SK-N-DZ (cell line): Measurements from ENCODE around the gene TAOK1.

Experiments
- DNase-seq: peaks from one replicate; pipeline ENCODE4 v3.0.0-alpha.2; 2015; ENCODE audit warnings: low spot score
- small RNA-seq, 2 experiments: library from RNA; depleted of rRNA; stranded (forward); fragments of <200 nt; gene quantifications; one replicate each; pipeline ENCODE3, GENCODE V24; 2014

TAOK1 gene

GRCh38 chr17:29594519-29595090, 204.4 kb downstream of the TAOK1 start:
- DNase-seq: no peak

- DNase-seq: no peak
These were observed 205.2 kb downstream of the TAOK1 start for GRCh38 chr17:29595107-29595942.

GRCh38 chr17:29595943-29596774, 206.0 kb downstream of the TAOK1 start:
- no peak for DNase-seq

- no peak for DNase-seq
These were observed 206.6 kb downstream of the TAOK1 start for GRCh38 chr17:29596811-29597210.

GRCh38 chr17:29597361-29598172, 207.4 kb downstream of the TAOK1 start:
- peak; percentile 59 for DNase-seq

Small RNA genes lying within 50 kb of the gene (small RNA-seq; reads per million reads assigned to genes)
- gene RNU4-34P: 0 reads per million in 2 experiments
- 0 reads per million in 2 experiments for gene RNU6-1034P
- gene RNU6-711P: 0 reads per million in 2 experiments
